CD4-positive, alpha-beta T cell treated with Interleukin-6 for 4 hours (primary cell): ENCODE results near the gene TTLL4.
"Not testable (repeated sequence)": the region's sequence is repeated elsewhere in the genome, so short reads cannot be mapped to it uniquely, and the experiment has no call there.

Source experiments
- DNase-seq: peaks from one replicate; pipeline ENCODE4 v3.0.0-alpha.2; 2020; ENCODE audit warnings: mixed read lengths

TTLL4 gene

GRCh38 chr2:218745559-218746469 is 35.2 kb downstream of the TTLL4 start:
- no peak for DNase-seq

- no peak for DNase-seq
Observed at GRCh38 chr2:218746470-218746795, 35.8 kb downstream of the TTLL4 start.

- DNase-seq, result no peak
Observed at GRCh38 chr2:218746960-218747359, 36.3 kb downstream of the TTLL4 start.

DNA sequence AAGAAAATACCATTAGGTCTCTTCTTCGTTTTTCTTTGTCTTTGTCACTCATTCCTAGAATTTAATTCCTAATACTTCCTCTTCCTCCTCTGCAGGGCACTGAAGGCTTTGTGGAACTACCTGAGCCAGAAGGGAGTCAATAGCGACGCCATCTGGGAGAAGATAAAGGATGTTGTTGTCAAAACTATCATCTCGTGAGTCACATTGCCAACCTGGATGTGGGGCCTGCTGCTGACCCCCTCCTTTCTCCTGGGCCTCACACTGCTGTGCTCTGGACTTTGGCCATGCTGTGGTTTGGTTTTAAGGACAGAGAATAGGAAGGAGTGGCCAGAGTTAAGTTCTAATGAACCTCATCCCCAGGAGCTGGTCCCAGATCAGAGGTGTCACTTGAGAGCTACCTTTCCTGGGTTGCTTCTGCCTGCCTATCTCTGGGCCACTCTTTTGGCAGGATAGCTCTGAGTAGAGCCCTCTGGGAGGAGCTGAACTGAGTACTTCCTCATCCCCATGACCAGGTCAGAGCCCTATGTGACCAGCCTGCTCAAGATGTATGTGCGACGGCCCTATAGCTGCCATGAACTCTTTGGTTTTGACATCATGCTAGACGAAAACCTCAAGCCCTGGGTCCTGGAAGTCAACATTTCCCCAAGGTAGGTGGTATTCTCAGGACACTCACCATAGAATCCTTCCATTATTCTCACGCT is 38.3 kb downstream of the TTLL4 start:
- no peak for DNase-seq

- no peak for DNase-seq
Observed at GRCh38 chr2:218754201-218754600, 43.6 kb downstream of the TTLL4 start.

DNA sequence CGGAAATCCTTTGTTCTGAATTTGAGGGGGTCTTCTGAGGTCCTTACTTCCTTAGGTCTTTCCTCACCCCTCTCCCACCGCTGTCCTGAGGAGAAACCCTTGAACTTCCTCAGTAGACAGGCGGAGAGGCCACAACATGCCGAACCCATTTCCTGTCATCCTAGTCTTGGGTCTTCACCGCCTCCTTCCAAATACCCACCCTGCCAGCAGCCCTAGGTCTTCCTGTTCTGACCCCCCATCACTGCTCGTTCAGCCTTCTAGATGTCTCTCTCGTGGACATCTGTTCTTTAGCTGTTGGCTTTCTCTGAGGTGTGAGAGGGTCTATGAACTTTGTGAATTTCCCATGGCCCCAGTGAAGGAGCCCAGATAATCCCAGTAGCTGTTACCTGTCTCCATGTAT is 44.1 kb downstream of the TTLL4 start:
- DNase-seq, result no peak

- no peak for DNase-seq
Observed at GRCh38 chr2:218755198-218755566, 44.5 kb downstream of the TTLL4 start.

DNA sequence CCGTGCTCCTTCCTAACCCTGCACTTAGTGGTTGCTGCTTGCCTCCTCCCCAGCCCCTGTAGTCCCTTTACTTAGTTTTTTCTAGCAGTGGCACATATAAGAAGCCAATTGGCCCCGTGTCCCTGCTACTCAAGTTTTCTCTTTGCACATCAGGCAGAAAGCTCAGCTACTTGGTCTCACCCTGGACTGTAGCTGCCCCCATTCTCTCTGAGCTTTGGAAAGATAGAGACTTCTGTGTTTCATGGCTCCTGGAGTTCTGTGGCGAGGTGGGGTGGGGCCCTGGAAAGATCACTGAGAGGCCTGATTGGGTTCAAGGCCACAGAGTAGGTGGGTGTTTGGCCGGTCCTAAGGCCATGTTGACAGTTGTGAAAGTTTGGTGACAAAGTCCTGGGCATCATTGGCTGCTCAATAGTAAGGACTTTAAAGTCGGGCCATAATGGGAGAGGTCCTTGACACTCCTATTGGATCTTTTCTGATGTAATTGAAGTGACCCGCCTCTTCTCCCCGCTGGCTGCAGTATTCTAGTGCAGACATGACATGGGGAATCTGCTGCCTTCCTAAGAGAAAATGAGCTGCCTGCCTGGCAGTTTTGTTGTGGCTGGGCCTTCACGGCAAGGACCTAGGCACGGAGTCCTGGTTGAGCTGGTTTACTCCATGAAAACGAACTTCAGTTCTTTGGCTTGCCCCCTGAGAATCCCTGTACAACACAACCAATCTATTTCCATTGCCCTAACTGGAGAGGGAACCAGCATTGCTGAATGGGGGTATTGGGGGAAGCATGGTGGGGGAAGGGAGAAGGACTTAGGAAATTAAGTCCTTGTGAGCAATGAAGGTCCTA is 45.2 kb downstream of the TTLL4 start:
- no peak for DNase-seq

DNA sequence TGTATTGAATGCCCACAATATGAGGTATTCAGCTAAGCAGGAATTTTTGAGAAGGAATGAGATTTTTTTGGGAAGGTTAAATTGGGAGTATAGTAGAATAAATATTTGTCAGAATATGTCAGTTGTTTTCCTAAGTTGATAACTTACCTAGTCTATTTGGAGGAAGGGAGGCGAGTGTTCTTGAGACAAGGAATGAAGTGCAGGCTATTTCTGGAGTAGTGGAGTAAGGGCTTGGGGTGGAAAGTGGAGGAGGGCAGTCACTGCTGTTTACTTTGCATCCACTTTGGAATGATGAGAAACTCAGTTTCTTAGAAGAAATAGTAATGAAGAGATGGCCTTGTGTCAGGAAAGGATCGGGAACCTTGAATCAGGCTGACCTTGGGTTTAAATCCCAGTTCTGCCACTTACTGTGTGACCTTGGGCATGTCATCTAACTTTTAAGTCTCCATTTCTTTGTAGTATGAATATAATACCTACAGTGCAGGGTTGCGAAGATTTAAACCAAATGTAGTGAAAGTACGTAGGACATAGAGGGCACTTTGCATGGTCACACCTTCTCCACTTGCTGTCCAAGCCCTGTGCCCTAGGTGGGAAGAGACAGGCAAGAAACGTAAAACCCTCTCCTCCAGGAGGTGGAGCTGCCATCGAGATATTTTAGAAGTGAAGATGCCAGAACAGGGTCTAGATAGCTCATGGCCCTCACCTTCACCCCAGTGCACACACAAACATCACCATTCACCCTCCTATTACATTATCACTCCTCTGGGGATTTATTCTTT is 46.2 kb downstream of the TTLL4 start:
- DNase-seq, result no peak

GRCh38 chr2:218761795-218762194 is 51.2 kb downstream of the TTLL4 start:
- DNase-seq, result no peak

GRCh38 chr2:218772759-218773158 is 62.1 kb downstream of the TTLL4 start:
- DNase-seq, result not testable (repeated sequence)

DNA sequence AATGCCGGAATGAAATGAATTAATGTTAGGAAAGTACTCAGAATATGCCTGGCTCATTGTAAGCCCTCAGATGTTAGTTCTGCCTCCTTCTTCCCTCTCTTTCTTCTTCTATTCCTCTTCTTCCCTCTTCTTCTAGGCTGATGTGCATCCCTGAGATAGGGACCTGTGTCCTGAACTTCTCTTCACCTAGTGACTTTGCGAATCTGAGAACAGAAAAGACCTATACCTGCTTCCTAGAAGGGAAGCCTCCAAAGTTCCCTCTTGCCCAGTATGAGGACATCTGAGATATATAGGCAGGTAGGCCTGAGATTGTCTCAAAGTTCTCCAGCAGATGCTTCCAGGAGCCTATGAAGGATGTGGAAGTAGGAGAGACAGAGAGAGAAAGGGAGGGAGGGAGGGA is 63.2 kb downstream of the TTLL4 start:
- DNase-seq, result no peak

DNA sequence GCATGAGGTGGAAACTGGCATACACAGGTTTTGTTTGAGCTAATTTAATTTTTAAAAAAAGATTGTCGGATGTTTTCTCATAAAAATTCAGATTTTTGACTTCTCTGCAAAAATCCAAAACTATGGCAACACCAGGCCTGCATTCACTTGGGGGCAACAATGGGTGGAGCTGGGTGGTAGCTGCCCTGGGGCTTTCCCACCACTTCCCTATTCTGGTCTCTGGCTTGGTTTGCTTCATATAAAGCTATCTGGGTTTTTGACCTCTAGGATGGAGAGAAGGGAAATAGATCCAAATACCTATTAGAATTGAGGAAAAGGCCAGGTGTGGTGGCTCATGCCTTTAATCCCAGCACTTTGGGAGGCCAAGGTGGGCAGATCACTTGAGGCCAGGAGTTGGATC is 65.9 kb downstream of the TTLL4 start:
- no peak for DNase-seq

DNA sequence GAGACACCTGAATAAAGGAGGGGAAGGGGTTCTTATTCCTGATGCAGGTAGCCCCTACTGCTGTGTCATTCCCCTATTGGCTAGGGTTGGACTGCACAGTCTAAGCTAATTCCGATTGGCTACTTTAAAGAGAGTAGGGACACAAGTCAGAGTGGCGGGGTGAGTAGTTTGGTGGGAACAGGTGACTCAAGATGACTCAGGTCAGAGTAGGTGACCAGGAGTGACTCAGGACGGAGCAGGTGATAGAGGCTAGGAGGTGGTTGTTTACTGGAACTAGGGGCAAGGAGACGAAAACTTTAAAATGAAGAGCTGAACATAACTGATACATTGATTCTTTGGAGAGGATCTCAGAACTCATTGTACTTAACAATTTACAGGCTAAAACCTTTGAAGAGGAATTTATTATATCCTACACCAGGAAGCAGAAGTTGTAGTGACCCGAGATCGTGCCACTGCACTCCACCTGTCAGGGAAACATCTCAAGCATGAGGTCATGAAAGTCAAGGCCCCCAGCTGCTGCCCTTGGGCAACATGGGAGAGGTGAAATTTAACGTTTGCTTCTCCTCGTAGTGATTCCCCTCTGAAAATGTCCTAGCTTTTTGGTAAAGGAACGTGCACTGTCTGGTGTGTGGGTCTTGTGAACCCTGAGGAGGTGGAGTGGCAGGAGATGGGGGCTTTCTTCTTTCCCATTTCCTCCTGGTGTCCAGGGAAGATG is 66.8 kb downstream of the TTLL4 start:
- no peak for DNase-seq

DNA sequence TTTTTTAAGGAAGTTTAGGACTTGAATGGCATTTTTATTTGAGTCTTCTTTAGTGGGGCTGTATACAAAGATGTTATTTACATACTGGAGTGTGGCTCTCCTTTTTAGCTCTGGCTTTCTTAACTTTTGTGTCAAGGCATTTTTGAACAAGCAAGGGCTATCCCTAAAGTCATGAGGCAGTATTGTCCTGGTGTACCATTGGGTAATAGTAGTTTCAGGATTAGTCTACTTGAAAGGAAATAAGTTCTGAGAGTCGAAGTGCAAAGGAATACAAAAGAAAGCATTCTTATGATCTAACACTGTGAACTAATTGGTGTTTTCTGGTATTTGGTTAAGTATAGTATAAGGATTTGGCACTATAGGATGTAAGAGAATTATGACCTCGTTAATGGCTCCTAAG is 69.4 kb downstream of the TTLL4 start:
- no peak for DNase-seq

DNA sequence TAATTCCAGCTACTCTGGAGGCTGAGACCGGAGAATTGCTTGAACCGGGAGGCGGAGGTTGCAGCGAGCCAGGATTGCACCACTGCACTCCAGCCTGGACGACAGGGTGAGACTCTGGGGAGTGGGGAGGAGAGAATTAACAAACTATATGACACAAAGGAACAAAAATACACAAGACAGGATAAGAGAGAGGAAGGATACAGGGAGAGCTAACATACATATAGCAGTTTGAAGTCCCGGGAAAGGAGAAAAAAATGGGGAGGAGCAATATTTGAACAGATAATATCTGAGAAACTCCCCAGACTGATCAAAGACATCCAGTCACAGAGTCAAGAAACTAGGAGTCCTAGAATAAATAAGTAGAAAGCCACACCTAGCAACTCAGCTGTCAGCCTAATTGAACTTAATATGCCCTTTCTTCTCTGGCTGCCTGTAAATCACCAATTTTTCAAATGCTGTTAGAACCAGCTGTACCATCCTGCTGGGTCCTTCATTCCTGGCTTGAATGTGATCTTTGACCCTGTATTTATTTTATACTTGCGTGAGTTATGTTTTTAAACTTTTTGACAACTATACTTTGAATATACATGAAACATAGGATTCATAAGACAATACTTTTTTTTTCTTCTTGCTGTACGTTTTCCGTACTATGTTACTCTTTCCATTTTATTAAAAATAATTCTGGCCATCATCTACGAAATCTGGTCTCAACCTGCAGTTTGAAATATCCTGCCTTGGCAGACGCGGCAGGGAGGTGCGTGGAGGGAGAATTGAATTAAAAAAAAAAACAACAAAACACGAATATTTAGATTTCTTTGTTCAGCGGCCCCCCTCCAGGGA is 70.4 kb downstream of the TTLL4 start:
- no peak for DNase-seq

GRCh38 chr2:218781691-218782527 is 71.3 kb downstream of the TTLL4 start, which contains the start of gene CYP27A1:
Gene CYP27A1, plus strand, starts transcription at chr2:218782147. Its CDS starts 36 bp downstream, at chr2:218782183.
- no peak for DNase-seq

GRCh38 chr2:218782528-218782844 is 71.9 kb downstream of the TTLL4 start:
- DNase-seq, result no peak

DNA sequence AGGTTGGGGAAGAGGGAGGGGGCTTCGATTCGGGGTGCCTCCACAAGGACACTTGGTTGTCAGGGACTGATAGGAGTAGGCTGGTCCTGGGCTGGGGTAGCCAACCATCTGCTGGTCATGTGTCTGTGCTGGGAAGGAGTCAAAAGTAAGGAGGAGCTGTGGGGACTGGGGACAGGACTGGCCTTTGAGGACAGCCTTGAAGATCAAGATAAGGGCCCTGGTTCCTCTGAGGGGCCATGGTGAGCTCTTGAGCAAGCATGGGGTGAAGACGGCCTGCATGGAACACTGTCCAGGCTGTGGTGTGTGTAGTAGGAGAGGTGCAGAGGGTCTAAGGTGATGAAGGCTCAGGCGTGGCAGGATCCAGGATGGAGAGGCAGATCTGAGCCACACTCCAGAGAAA is 73.1 kb downstream of the TTLL4 start:
- no peak for DNase-seq

- DNase-seq, result no peak
Observed at GRCh38 chr2:218785103-218785502, 74.5 kb downstream of the TTLL4 start.
